ENCODE data around the gene AFAP1.

DNA sequence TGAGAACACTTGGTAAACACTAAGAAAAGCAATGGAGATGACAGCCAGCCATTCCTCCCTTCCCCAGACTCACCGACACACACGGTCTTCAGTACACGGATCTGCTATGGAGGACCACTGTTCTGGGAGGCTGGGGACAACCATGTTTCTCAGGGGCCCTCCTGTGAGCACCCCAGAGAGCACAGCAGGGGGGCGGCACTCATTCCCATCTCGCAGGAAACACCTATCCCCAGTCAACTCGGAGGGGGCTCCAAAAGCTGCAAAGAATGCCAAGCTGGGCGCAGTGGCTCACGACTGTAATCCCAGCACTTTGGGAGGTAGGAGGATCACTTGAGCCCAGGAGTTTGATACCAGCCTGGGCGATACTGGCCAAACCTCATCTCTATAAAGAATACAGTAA lies 172.1 kb downstream of the AFAP1 start:
- TF ChIP-seq CTCF (IDR thresholded peaks at IDR 0.05) (no peak), POLR2A (IDR thresholded peaks at IDR 0.05) (no peak)

Measured in uterus (tissue), 2 donors.